Measurements from ENCODE around the gene ARHGAP29.

GRCh38 chr1:94259635-94260289, 22.4 kb upstream of the ARHGAP29 start:
- TF ChIP-seq GATA3 (IDR thresholded peaks at IDR 0.05; ENCODE audit: low read depth, low read length), result no peak
- TF ChIP-seq GATA2 (IDR thresholded peaks at IDR 0.05; ENCODE audit: low read depth, low read length), result no peak

Data from SH-SY5Y (cell line).